ENCODE results near the gene GABRQ.
"Not testable (repeated sequence)": the region's sequence is repeated elsewhere in the genome, so short reads cannot be mapped to it uniquely, and the experiment has no call there.

GABRQ gene

DNA sequence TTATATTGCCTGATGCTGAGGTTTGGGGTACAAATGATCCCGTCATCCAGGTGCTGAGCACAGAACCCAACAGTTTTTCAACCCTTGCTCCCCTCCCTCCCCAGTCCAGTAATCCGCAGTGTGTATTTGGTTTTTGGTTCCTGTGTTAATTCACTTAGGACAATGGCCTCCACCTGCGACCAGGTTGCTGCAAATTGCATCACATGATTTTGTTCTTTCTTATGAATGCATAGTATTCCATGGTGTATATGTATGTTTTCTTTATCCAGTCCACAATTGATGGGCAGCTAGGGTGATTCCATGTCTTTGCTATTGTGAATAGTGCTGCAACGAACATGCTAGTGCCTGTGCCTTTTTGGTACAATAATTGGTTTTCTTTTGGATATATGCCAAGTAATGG lies 25.4 kb downstream of the GABRQ start:
- no peak for DNase-seq

DNA sequence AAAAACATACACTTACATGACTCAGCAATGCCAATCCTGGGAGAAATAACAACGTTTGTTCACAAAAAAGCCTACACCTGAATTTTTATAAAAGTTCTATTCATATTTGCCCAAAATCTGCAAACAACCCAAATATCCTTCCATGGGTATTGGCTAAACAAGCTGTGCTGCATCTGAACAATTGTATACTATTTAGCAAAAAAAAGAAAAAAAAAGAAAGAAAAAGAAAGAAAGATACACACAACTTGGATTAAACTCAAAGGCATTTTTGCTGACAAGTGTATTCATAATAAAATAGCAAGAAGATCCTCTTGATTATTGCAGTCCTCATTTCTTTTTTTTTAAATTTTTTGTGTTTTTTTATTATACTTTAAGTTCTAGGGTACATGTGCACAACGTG lies 36.4 kb downstream of the GABRQ start:
- no peak for DNase-seq

DNA sequence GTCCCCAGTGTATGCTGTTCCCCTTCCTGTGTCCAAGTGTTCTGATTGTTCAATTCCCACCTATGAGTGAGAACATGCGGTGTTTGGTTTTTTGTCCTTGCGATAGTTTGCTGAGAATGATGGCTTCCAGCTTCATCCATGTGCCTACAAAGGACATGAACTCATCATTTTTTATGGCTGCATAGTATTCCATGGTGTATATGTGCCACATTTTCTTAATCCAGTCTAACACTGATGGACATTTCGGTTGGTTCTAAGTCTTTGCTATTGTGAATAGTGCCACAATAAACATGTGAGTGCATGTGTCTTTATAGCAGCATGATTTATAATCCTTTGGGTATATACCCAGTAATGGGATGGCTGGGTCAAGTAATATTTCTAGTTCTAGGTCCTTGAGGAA lies 37.0 kb downstream of the GABRQ start:
- not testable (repeated sequence) for DNase-seq

DNA sequence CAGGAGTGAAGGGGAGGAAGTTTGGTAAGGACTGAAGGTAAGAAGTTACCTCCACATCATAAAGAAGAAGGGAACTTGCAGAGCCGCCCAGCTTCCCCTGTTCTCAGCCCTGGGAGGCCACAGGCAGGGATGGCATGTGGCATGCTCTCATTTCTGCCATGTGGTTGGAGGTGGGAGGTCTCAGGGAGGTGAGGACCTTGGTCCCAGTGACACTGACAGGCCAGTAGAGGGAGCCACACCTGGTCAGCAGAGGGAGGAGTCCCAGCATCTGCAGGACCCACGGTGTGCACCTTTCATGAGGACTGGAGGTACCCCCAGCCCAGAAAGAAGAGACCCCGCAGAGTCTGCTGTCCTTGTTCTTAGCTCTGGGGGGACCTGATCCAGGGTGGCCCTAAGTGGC lies 43.3 kb downstream of the GABRQ start:
- DNase-seq = not testable (repeated sequence)

DNA sequence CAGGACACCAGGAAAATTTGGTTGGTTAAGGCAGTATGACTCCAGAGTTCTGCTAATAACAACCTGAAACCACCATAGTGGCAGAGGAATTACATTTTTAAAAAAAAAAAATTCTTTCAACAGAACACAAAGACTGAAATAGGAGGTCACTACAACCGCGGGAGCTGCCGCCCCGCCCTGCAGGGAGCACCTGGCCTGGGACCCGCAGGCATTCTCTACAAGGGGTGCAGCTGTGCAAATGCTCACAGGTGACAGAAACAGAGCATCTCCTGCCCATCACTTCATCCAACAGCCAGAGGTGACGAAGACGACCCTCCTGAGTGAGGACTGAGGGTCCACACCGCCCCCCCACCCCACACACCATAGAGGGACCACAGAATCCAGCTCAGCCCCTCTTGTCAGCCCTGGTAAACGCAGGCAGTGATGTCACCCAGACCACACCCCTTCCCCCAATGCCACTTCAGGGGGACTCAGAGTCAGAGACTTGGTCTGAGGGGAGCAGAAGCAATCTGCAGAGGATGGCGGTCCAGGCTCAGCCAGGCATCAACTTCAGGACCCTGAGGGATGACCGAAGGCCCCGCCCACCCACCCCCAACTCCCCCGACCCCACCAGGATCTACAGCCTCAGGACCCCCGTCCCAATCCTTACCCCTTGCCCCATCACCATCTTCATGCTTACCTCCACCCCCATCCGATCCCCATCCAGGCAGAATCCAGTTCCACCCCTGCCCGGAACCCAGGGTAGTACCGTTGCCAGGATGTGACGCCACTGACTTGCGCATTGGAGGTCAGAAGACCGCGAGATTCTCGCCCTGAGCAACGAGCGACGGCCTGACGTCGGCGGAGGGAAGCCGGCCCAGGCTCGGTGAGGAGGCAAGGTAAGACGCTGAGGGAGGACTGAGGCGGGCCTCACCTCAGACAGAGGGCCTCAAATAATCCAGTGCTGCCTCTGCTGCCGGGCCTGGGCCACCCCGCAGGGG lies 60.5 kb downstream of the GABRQ start, which contains the start of gene MAGEA3:
Gene MAGEA3 (plus strand): TSS at position 843 of the 980 bp plus-strand sequence. CDS start 2,039 bp downstream, outside the sequence.
- not testable (repeated sequence) for DNase-seq

DNA sequence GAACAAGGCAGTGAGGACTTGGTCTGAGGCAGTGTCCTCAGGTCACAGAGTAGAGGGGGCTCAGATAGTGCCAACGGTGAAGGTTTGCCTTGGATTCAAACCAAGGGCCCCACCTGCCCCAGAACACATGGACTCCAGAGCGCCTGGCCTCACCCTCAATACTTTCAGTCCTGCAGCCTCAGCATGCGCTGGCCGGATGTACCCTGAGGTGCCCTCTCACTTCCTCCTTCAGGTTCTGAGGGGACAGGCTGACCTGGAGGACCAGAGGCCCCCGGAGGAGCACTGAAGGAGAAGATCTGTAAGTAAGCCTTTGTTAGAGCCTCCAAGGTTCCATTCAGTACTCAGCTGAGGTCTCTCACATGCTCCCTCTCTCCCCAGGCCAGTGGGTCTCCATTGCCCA lies 62.7 kb downstream of the GABRQ start:
- DNase-seq = not testable (repeated sequence)

DNA sequence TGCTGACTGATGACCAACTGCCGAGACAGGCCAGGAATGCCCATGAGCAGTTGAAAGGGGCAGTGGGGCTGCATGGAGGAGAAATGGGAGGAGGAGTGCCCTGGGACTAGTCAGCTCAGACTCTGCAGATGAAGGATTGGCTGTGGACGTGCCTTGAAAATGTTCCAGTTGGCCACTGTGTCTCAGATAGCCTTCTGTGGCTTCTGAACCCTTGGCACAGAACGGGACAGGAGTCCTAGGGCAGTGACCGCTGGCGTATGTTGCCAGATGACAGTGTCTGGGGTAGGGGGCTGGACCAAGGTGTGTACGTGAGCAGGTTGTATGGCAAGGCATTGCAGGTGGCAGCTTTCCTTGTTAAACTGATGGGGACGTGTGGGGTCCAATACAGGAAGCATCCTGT lies 68.8 kb downstream of the GABRQ start:
- not testable (repeated sequence) for DNase-seq
